OCI-LY7 (cell line): ENCODE results near the gene NUDT19. TPM values are rescaled to one million over a fixed set of nuclear protein-coding genes. Genes with fewer than 3 reads are reported as not detected.
"Not testable (repeated sequence)": the region's sequence is repeated elsewhere in the genome, so short reads cannot be mapped to it uniquely, and the experiment has no call there.

Source experiments
- BruUV-seq: library from RNA; stranded (reverse); fragments of 400-500 nt; replicated peaks from 2 replicates; lab custom pipeline; 2021; lab: Mats Ljungman, UMichigan
- CTCF ChIA-PET: fragments of 300-600 bp; sonication (Branson Sonifier 250); formaldehyde crosslinking; loops from one replicate; lab custom pipeline; 2022; ENCODE audit warnings: antibody characterized with exemption; ENCODE audit not compliant: unreplicated experiment; lab: Charles Lee
- POLR2A ChIA-PET: fragments of 300-600 bp; sonication (Branson Sonifier 250); formaldehyde crosslinking; loops from one replicate; lab custom pipeline; 2022; ENCODE audit warnings: antibody characterized with exemption; lab: Charles Lee
- DNase-seq: peaks from one replicate; pipeline ENCODE4 v3.0.0-alpha.2; 2015; ENCODE audit warnings: low spot score
- H2AFZ ChIP-seq: fragments of 200-600 bp; sonication (generic), shearing (Covaris generic); 2 replicates; pipeline ENCODE4 v1.6.1; 2014; ENCODE audit warnings: mild to moderate bottlenecking, antibody characterized with exemption, low read length, moderate library complexity
- H3K27ac ChIP-seq: fragments of 200-600 bp; sonication (generic); 2 replicates; pipeline ENCODE4 v1.5.1; 2014; ENCODE audit warnings: mixed run types, low read depth, mild to moderate bottlenecking, moderate library complexity, low read length, inconsistent platforms; ENCODE audit not compliant: poor library complexity, severe bottlenecking
- H3K36me3 ChIP-seq: fragments of 200-600 bp; sonication (generic); 2 replicates; pipeline ENCODE4 v1.6.1; 2014; ENCODE audit warnings: mild to moderate bottlenecking, antibody characterized with exemption, low read length, moderate library complexity, mixed read lengths; ENCODE audit not compliant: insufficient read depth
- H3K4me1 ChIP-seq: fragments of 200-600 bp; sonication (generic); 2 replicates; pipeline ENCODE4 v1.5.1; 2014; ENCODE audit warnings: mild to moderate bottlenecking, low read length; ENCODE audit not compliant: insufficient read depth, poor library complexity, severe bottlenecking
- H3K4me2 ChIP-seq: fragments of 200-600 bp; sonication (generic); 2 replicates; pipeline ENCODE4 v1.6.1; 2014; ENCODE audit warnings: mild to moderate bottlenecking, low read length
- H3K4me3 ChIP-seq: fragments of 200-600 bp; sonication (generic); 2 replicates; pipeline ENCODE4 v1.5.1; 2014; ENCODE audit warnings: mild to moderate bottlenecking, low read depth, low read length; ENCODE audit not compliant: poor library complexity, severe bottlenecking
- H3K79me2 ChIP-seq: fragments of 200-600 bp; sonication (generic); 2 replicates; pipeline ENCODE4 v1.6.1; 2016; ENCODE audit warnings: low read depth, mild to moderate bottlenecking, low read length, moderate library complexity, mixed read lengths; ENCODE audit not compliant: insufficient read depth
- H3K9me2 ChIP-seq: fragments of 200-600 bp; sonication (generic); 2 replicates; pipeline ENCODE4 v1.6.1; 2016; ENCODE audit warnings: mild to moderate bottlenecking, low read length, mixed read lengths; ENCODE audit not compliant: insufficient read depth
- H3K9me3 ChIP-seq: fragments of 200-600 bp; sonication (generic); 2 replicates; pipeline ENCODE4 v1.6.1; 2014; ENCODE audit warnings: mild to moderate bottlenecking, mixed run types, low read length, mixed read lengths
- H4K20me1 ChIP-seq: fragments of 200-600 bp; sonication (generic); 2 replicates; pipeline ENCODE4 v1.6.1; 2014; ENCODE audit warnings: mild to moderate bottlenecking, antibody characterized with exemption, low read length, moderate library complexity, mixed read lengths; ENCODE audit not compliant: insufficient read depth
- EZH2phosphoT487 ChIP-seq: fragments of 200-600 bp; sonication (generic); IDR thresholded peaks from 2 replicates; pipeline ENCODE4 v1.6.1; 2018; ENCODE audit warnings: low read depth, borderline replicate concordance, mild to moderate bottlenecking, mixed run types, antibody characterized with exemption, low read length, moderate library complexity, mixed read lengths
- intact Hi-C: fragments of 100-400 bp; cut with micrococcal nuclease; formaldehyde crosslinking; loops from one replicate; pipeline ENCODE4 v1.10.0; 2022; ENCODE audit not compliant: unreplicated experiment
- total RNA-seq, 2 experiments: library from RNA; depleted of rRNA in 1 of 2; stranded (reverse); fragments of >200 nt in 1 of 2; shearing (Covaris generic) in 1 of 2; gene quantifications; 2 replicates each; pipeline ENCODE4 v1.2.3, GENCODE V29; 2014 to 2022
- TF ChIP-seq, protein P1 (sequence below): fragments of 200-600 bp; sonication (generic); conservative IDR thresholded peaks from 2 replicates; pipeline ENCODE4 v1.5.1; 2014; ENCODE audit warnings: mild to moderate bottlenecking, antibody characterized with exemption, low read length, moderate library complexity, mixed read lengths

Gene NUDT19
- total RNA-seq, 2 experiments from 2014 or later, result 3.4 to 6.8 TPM

DNA sequence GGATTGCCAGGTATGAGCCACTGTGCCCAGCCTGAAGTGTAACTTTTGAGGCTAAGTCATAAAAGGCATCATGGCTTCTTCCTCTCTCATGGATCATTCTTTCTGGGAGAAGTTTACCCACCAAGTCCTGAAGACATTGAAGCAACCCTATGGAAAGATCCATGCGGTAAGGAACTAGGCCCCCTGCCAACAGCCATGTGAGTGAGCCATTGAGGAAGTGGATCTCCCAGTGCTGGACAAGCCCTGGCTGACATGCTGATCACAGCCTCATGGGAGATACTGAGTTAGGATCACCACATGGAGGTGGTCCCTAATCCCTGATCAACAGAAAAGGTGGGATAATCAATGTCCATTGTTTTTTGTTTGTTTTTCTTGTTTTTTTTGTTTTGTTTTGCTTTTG, 3.3 kb upstream of the NUDT19 start:
- DNase-seq, result no peak
- Histone ChIP-seq H3K9me2 (no peaks in the 10 kb centered on the region), H3K4me3 (no peak overlapping the region), H2AFZ (no peak overlapping the region), H3K36me3 (peaks cover 4% of the 10 kb centered on the region; the same call in 1 of the 2 replicates), H3K27ac (no peak overlapping the region), H3K79me2 (peaks cover 13% of the 10 kb centered on the region; the same call in 1 of the 2 replicates), H4K20me1 (no peaks in the 10 kb centered on the region), H3K4me1 (peaks cover 23% of the 10 kb centered on the region), H3K9me3 (no peaks in the 10 kb centered on the region), H3K4me2 (no peak overlapping the region)
- TF ChIP-seq EZH2phosphoT487, result no peak
- TF ChIP-seq, protein P1, sequence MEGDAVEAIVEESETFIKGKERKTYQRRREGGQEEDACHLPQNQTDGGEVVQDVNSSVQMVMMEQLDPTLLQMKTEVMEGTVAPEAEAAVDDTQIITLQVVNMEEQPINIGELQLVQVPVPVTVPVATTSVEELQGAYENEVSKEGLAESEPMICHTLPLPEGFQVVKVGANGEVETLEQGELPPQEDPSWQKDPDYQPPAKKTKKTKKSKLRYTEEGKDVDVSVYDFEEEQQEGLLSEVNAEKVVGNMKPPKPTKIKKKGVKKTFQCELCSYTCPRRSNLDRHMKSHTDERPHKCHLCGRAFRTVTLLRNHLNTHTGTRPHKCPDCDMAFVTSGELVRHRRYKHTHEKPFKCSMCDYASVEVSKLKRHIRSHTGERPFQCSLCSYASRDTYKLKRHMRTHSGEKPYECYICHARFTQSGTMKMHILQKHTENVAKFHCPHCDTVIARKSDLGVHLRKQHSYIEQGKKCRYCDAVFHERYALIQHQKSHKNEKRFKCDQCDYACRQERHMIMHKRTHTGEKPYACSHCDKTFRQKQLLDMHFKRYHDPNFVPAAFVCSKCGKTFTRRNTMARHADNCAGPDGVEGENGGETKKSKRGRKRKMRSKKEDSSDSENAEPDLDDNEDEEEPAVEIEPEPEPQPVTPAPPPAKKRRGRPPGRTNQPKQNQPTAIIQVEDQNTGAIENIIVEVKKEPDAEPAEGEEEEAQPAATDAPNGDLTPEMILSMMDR, result no peak
- intact Hi-C loops, result no loop called here
- CTCF ChIA-PET, result no interaction called here
- no TSS peak for BruUV-seq
- POLR2A ChIA-PET, result no interaction called here

DNA sequence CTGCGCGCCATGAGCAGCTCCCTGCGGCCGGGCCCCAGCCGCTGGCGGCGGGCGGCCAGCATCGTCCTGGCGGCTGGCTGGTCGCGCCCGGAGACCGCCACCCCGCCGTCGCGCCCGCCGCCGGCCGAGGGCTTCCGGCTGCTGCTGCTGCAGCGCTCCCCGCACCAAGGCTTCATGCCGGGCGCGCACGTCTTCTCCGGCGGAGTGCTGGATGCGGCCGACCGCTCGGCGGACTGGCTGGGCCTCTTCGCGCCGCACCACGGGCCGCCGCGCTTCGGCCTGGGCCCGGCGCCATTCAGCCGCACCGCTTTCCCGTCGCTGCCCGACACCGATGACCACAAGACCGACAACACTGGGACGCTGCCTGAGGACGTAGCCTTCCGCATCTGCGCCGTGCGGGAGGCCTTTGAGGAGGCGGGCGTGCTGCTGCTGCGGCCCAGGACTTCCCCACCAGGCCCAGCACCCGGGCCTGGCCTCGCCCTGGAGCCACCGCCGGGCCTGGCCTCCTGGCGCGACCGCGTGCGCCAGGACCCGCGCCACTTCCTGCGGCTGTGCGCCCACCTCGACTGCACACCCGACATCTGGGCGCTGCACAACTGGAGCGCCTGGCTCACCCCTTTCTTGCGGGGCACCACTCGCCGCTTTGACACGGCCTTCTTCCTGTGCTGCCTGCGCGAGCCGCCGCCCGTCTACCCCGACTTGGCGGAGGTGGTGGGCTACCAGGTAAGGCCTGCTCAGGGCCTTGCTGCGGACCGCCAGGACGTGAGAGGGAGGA, 518 bp downstream of the NUDT19 start:
- no peaks in the 10 kb centered on the region for H3K9me3 ChIP-seq
- TF ChIP-seq, protein P1, result no peak
- no peak for TF ChIP-seq EZH2phosphoT487
- peak overlapping the region; percentile 39; the same call in 1 of the 2 replicates for H2AFZ ChIP-seq
- POLR2A ChIA-PET, result interaction anchor here (1.0 kb wide), 1 partner anchor 20 kb away, joined by 4 read pairs; no protein-coding TSS in a partner anchor
- BruUV-seq, result no TSS peak
- peak overlapping the region; percentile 72 for H3K4me3 ChIP-seq
- peaks cover 23% of the 10 kb centered on the region for H3K4me1 ChIP-seq
- H4K20me1 ChIP-seq, result no peaks in the 10 kb centered on the region
- intact Hi-C loops, result no loop called here
- DNase-seq, result peak; percentile 41
- CTCF ChIA-PET, result no interaction called here
- H3K36me3 ChIP-seq, result peaks cover 5% of the 10 kb centered on the region; the same call in 1 of the 2 replicates
- peaks cover 13% of the 10 kb centered on the region; the same call in 1 of the 2 replicates for H3K79me2 ChIP-seq
- no peaks in the 10 kb centered on the region for H3K9me2 ChIP-seq
- H3K4me2 ChIP-seq, result peak overlapping the region; percentile 82
- H3K27ac ChIP-seq, result peak overlapping the region; percentile 32

DNA sequence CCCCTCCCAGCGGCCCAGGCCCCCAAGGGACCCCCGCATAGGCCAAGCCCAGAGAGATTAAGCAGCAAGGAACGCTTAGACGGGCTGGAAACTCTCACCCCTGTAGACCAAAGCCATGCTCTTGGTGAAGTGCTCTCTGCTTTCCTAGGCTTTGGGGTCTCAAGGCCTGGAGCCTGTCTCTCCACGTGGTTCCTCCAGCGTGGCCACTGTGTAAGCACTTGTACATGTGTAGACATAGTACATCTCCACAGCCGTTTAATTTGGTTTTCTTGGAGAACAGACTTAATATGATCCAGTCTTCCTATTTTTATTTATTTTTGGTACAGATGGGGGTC, 1.1 kb downstream of the NUDT19 start:
- TF ChIP-seq, protein P1, result no peak
- no peak for TF ChIP-seq EZH2phosphoT487
- Histone ChIP-seq H3K9me2 (no peaks in the 10 kb centered on the region), H3K4me2 (peak overlapping the region; percentile 82), H2AFZ (no peak overlapping the region), H3K27ac (no peak overlapping the region), H3K79me2 (peaks cover 13% of the 10 kb centered on the region; the same call in 1 of the 2 replicates), H4K20me1 (no peaks in the 10 kb centered on the region), H3K4me1 (peaks cover 23% of the 10 kb centered on the region), H3K36me3 (peaks cover 9% of the 10 kb centered on the region; the same call in 1 of the 2 replicates), H3K4me3 (peak overlapping the region; percentile 72), H3K9me3 (no peaks in the 10 kb centered on the region)
- intact Hi-C loops, result no loop called here
- no TSS peak for BruUV-seq
- ChIA-PET POLR2A (no interaction called here), CTCF (no interaction called here)
- DNase-seq, result no peak

DNA sequence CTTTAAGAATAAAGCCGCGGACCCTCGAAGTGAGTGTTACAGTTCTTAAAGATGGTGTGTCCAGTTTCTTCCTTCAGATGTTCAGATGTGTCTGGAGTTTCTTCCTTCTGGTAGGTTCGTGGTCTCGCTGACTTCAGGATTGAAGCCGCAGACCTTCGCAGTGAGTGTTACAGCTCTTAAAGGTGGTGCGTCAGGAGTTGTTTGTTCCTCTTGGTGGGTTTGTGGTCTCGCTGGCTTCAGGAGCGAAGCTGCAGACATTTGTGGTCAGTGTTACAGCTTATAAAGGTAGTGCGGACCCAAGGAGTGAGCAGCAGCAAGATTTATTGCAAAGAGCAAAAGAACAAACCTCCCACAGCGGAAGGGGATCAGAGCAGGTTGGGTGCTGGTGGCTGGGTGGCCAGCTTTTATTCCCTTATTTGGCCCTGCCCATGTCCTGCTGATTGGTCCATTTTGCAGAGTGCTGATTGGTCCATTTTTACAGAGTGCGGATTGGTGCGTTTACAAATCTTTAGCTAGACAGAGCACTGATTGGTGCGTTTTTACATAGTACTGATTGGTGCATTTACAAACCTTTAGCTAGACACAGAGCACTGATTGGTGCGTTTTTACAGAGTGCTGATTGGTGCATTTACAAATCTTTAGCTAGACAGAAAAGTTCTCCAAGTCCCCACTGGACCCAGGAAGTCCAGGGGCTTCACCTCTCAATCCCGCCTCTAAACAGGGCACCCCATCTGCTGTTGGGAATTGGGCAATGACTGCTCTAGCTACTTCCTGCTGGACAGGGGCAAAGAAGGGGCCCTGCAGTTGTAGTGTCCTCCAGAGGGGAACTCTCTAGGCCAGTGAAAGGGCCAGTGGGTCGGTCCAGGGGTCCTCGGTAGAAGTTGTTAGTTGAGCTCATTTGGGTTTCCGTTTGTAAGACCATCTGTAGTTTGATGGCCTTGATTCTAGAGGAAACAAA, 1.8 kb downstream of the NUDT19 start:
- intact Hi-C loops, H3K9me3 ChIP-seq, H4K20me1 ChIP-seq, H3K27ac ChIP-seq, BruUV-seq, CTCF ChIA-PET, H3K9me2 ChIP-seq, H2AFZ ChIP-seq: not testable (repeated sequence)
- peaks cover 23% of the 10 kb centered on the region for H3K4me1 ChIP-seq
- peak overlapping the region; percentile 82 for H3K4me2 ChIP-seq
- H3K79me2 ChIP-seq, result peaks cover 13% of the 10 kb centered on the region; the same call in 1 of the 2 replicates
- DNase-seq, result peak; percentile 24
- peaks cover 12% of the 10 kb centered on the region; the same call in 1 of the 2 replicates for H3K36me3 ChIP-seq
- POLR2A ChIA-PET, result interaction anchor here (0.6 kb wide), 1 partner anchor 124 kb away, joined by 3 read pairs; no protein-coding TSS in a partner anchor
- H3K4me3 ChIP-seq, result peak overlapping the region; percentile 72
